PFSK-1 (cell line): ENCODE results near the gene MYMK.

Source experiments
- POLR2AphosphoS5 ChIP-seq: IDR thresholded peaks from 2 replicates; pipeline ENCODE4 v1.6.1; 2012; ENCODE audit warnings: low read depth, mild to moderate bottlenecking, control low read depth, low read length, moderate library complexity
- REST ChIP-seq, 2 experiments: IDR thresholded peaks; 2 replicates each; pipeline versions ENCODE4 v1.6.1 to v1.8.0; 2011 to 2012; ENCODE audit warnings: low read depth in 2 of 2, low read length in 2 of 2, control low read depth in 1 of 2, inconsistent platforms in 1 of 2, mild to moderate bottlenecking in 1 of 2, moderate library complexity in 1 of 2; ENCODE audit not compliant: insufficient read depth in 1 of 2
- TAF1 ChIP-seq: IDR thresholded peaks from 2 replicates; pipeline ENCODE4 v1.6.1; 2012; ENCODE audit warnings: low read length, control low read depth, borderline replicate concordance; ENCODE audit not compliant: insufficient read depth

GRCh38 chr9:133499132-133499891, 25.4 kb downstream of the MYMK start:
- TF ChIP-seq POLR2AphosphoS5 = no peak
- TF ChIP-seq TAF1 = no peak
- TF ChIP-seq REST (IDR thresholded peaks at IDR 0.05; ENCODE audit: insufficient read depth in 1 of 2, low read depth in 2 of 2, low read length in 2 of 2) = no peak
